Ovary (tissue), 9 donors: ENCODE results near the gene AGR2. TPM values are rescaled to one million over a fixed set of nuclear protein-coding genes. Genes with fewer than 3 reads are reported as not detected.

Source experiments
- DNase-seq, 5 donors: peaks; one replicate each; pipeline ENCODE4 v3.0.0-alpha.2; 2019 to 2020
- H3K27ac ChIP-seq, 2 donors: fragments of 200-600 bp; one replicate each; pipeline versions ENCODE4 v1.5.1 to v1.8.0; 2019 to 2022
- H3K27me3 ChIP-seq: fragments of 200-600 bp; one replicate; pipeline ENCODE4 v1.8.0; 2022
- H3K36me3 ChIP-seq: fragments of 200-600 bp; sonication (generic); one replicate; pipeline ENCODE4 v1.5.1; 2019
- H3K4me1 ChIP-seq: one replicate; pipeline ENCODE4 v1.8.1; 2013; ENCODE audit warnings: mild to moderate bottlenecking, moderate library complexity; ENCODE audit not compliant: insufficient read depth
- H3K4me3 ChIP-seq: fragments of 200-600 bp; sonication (generic); one replicate; pipeline ENCODE4 v1.5.1; 2017
- H3K9me3 ChIP-seq, 2 donors: fragments of 200-600 bp in 1 of 2; sonication (generic) in 1 of 2; one replicate each; pipeline versions ENCODE4 v1.5.1 to v1.8.1; 2013 to 2019; ENCODE audit warnings: mild to moderate bottlenecking in 1 of 2, moderate library complexity in 1 of 2
- CTCF ChIP-seq, 3 donors: fragments of 450-650 bp in 2 of 3; fragments of 200-600 bp in 1 of 3; IDR thresholded peaks; one replicate each; pipeline versions ENCODE4 v1.5.1 to v1.8.0; 2016 to 2022; ENCODE audit warnings: antibody characterized with exemption in 3 of 3, mild to moderate bottlenecking in 1 of 3
- EP300 ChIP-seq: sonication (generic); formaldehyde crosslinking; IDR thresholded peaks from one replicate; pipeline ENCODE4 v1.6.1; 2017; ENCODE audit warnings: antibody characterized with exemption
- POLR2A ChIP-seq: fragments of 450-650 bp; IDR thresholded peaks from one replicate; pipeline ENCODE4 v1.6.1; 2017; ENCODE audit warnings: antibody characterized with exemption, mild to moderate bottlenecking, moderate library complexity
- WGBS, 3 donors: extraction: QIAGEN DNeasy Blood & Tissue Kit in 1 of 3; methylation state at CpG; one replicate each; pipeline versions ENCODE4 v1.1.5 to v1.1.7; 2013 to 2017; 5-methylcytosine and 5-hydroxymethylcytosine counted together
- intact Hi-C, 4 donors: fragments of 100-400 bp; cut with DNase I; formaldehyde crosslinking; loops; one replicate each; pipeline versions ENCODE4 v1.11.0 to v1.15.1; 2022 to 2023
- polyA plus RNA-seq, 2 donors: library from polyadenylated mRNA; stranded (reverse); fragments of 200-250 nt in 1 of 2; fragments of 350-450 nt in 1 of 2; fragmentation: Illumina TruSeq in 1 of 2; extraction: RNeasy Lipid Tissue Mini Kit (QIAGEN cat#74804) in 1 of 2; gene quantifications; one replicate each; pipeline ENCODE4 v1.2.3, GENCODE V29; 2013 to 2014
- total RNA-seq, 7 donors: library from RNA; depleted of rRNA in 2 of 7; stranded (reverse); fragments of >200 nt in 2 of 7; fragmentation: NEBNext Ultra II Directional in 3 of 7; extraction: Animal tissue kit (Norgen Biotek cat#: 25700) in 3 of 7; gene quantifications; one replicate each; pipeline versions ENCODE4 v1.1.0 to v1.2.4, GENCODE V29; 2016 to 2023
- donor health status: DM: no; HTN: no; CAD: no; lungs with moderate emphysema.
- donor health status: DM: no; HTN: no; CAD: no.
- donor health status: Bipolar disorder and iron deficiency.
- donor health status: DM: yes; HTN: yes; CAD: no.
- donor health status: DM: no; HTN: no; CAD: no.
- donor health status: DM: yes; HTN: yes; CAD: no.

The AGR2 gene
- total and polyA plus RNA-seq, 9 donors: 0.07 to 64.3 (median 3.1) TPM; not detected in 3

DNA sequence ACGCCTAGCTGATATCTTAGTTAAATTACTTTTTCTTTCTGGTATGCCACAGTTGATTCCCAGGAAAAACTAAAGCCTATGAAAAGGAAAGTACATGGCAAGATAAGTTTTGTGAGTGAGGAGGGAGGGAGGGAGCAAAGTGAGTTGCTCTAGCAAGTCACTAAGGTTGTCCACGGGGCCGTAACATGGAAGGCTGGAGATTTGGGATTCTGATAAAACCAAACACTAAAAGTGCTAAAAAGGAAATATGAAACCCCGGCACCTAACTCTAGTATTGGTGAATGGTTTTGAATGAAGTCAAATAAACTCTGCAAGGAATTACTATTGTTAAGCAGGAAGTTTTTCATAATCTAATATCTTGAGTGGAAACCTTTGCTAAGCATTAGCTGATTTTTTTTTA lies 1.7 kb downstream of the AGR2 start:
- DNase-seq: no peak
- Histone ChIP-seq H3K27ac (no peak overlapping the region), H3K4me1 (no peaks in the 10 kb centered on the region), H3K36me3 (no peaks in the 10 kb centered on the region), H3K4me3 (no peak overlapping the region), H3K9me3 (no peaks in the 10 kb centered on the region), H3K27me3 (no peaks in the 10 kb centered on the region)
- intact Hi-C loops: no loop called here
- 82 to 85% (median 83%) methylated on average over 4 of the region's 4 CpGs for WGBS, 3 donors
- no peak for TF ChIP-seq CTCF (IDR thresholded peaks at IDR 0.05)
- no peak for TF ChIP-seq EP300
- no peak for TF ChIP-seq POLR2A

DNA sequence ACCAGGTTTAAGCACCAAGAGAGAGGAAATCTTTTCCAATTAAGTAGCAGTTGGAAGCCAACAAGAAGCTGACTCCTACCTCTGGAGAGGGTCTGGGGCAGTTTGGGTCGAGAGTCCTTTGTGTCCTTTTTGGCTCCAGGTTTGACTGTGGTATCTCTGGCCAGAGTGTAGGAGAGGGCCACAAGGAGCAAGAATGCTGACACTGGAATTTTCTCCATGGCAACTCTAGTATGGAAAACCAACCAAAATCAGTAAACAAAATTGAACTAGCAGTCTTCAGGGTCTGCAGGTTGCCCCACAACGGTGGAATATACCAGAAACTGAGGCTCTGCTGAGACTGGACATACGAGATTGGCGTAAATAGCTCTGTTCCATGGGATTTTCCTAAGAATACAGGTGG lies 3.2 kb downstream of the AGR2 start:
- DNase-seq: no peak
- H3K9me3 ChIP-seq: no peaks in the 10 kb centered on the region
- H3K4me3 ChIP-seq: no peak overlapping the region
- no peaks in the 10 kb centered on the region for H3K27me3 ChIP-seq
- H3K4me1 ChIP-seq: no peaks in the 10 kb centered on the region
- intact Hi-C loops: no loop called here
- TF ChIP-seq POLR2A: no peak
- no peak overlapping the region for H3K27ac ChIP-seq
- 87 to 94% (median 93%) methylated on average over 4 of the region's 4 CpGs for WGBS, 3 donors
- no peaks in the 10 kb centered on the region for H3K36me3 ChIP-seq

DNA sequence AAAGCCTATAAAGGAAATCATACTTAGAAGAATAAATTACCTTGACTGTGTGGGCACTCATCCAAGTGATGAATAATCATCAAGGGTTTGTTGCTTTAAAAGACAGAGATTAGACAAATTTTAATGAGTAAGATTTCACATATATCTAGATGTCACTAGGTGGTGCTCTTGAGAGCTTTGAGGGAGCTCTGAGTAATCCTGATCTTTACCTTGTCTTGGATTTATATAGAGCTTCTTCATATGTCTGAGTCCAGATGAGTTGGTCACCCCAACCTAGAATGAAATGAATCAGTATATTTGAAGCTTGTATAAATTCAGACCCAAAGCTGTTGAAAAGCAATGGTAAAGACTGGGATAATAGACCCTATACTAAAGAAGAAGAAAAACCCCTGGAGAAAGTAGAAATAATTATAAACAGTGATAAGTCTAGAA lies 3.7 kb downstream of the AGR2 start:
- no peaks in the 10 kb centered on the region for H3K9me3 ChIP-seq
- H3K4me3 ChIP-seq: no peak overlapping the region
- H3K27me3 ChIP-seq: no peaks in the 10 kb centered on the region
- no peak for DNase-seq
- no peaks in the 10 kb centered on the region for H3K4me1 ChIP-seq
- TF ChIP-seq POLR2A (no peak), CTCF (IDR thresholded peaks at IDR 0.05) (no peak), EP300 (no peak)
- intact Hi-C loops: no loop called here
- no peak overlapping the region for H3K27ac ChIP-seq
- H3K36me3 ChIP-seq: no peaks in the 10 kb centered on the region

DNA sequence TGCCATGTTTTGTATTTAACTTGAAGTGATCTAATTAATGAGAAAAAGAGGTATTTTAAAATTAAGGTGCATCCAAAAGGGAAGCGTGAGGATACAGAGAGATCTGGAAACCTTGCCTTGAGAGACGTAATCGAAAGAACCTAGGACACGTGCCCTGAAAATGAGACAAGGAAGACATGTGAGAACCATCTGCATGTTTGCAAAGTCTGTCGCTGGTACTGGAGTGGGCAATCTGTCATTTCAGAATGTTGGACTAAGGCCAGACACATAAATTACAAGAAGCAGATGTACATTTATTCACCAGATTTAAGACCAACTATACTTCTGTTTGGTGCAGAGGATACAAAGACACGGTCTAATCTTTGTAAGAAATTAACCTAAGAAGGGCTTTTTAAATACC lies 9.2 kb downstream of the AGR2 start:
- DNase-seq: no peak
- H3K27me3 ChIP-seq: no peaks in the 10 kb centered on the region
- intact Hi-C loops: no loop called here
- TF ChIP-seq EP300: no peak
- no peak for TF ChIP-seq CTCF (IDR thresholded peaks at IDR 0.05)
- TF ChIP-seq POLR2A: no peak
- WGBS, 3 donors: 24 to 46% (median 28%) methylated on average over 6 of the region's 6 CpGs
- H3K4me3 ChIP-seq: no peak overlapping the region
- H3K36me3 ChIP-seq: no peaks in the 10 kb centered on the region
- H3K9me3 ChIP-seq: no peaks in the 10 kb centered on the region
- H3K4me1 ChIP-seq: no peaks in the 10 kb centered on the region
- no peak overlapping the region for H3K27ac ChIP-seq

GRCh38 chr7:16794986-16795385 lies 9.8 kb downstream of the AGR2 start:
- intact Hi-C loops: no loop called here
- TF ChIP-seq CTCF (IDR thresholded peaks at IDR 0.05): no peak
- TF ChIP-seq EP300: no peak
- no peak for TF ChIP-seq POLR2A
- Histone ChIP-seq H3K9me3 (no peaks in the 10 kb centered on the region), H3K27me3 (no peaks in the 10 kb centered on the region), H3K27ac (no peak overlapping the region), H3K4me1 (no peaks in the 10 kb centered on the region), H3K4me3 (no peak overlapping the region), H3K36me3 (no peaks in the 10 kb centered on the region)
- WGBS, 3 donors: 21 to 43% (median 23%) methylated on average over 3 of the region's 3 CpGs
- no peak for DNase-seq
